WTC11 (cell line): ENCODE data around the gene KIF3B. TPM values are rescaled to one million over a fixed set of nuclear protein-coding genes. Genes with fewer than 3 reads are reported as not detected.
A peak's percentile ranks its signal among the peaks of the same experiment; 100 is the strongest.

Experiments used
- ATAC-seq: fragments of 200-7000 bp; cut with Tn5 transposase; 2 replicates; pipeline ENCODE4 v1.10.0; 2021; ENCODE audit warnings: mild to moderate bottlenecking, moderate library complexity
- CTCF ChIA-PET: fragments of 300-600 bp; sonication (Branson Sonifier 250); formaldehyde crosslinking; loops from one replicate; lab custom pipeline; 2021; ENCODE audit warnings: antibody characterized with exemption; lab: Charles Lee
- POLR2A ChIA-PET: fragments of 350-600 bp; sonication (Branson Sonifier 250); formaldehyde crosslinking; loops from one replicate; lab custom pipeline; 2021; ENCODE audit warnings: antibody characterized with exemption; lab: Charles Lee
- DNase-seq: peaks from one replicate; pipeline ENCODE4 v3.0.0; 2021; ENCODE audit warnings: low spot score
- H3K27ac Mint-ChIP-seq: 2 replicates; pipeline ENCODE4 v1.8.0; 2021; ENCODE audit warnings: mixed read lengths
- H3K27me3 Mint-ChIP-seq: 2 replicates; pipeline ENCODE4 v1.8.0; 2021; ENCODE audit warnings: low read depth, mild to moderate bottlenecking, moderate library complexity, mixed read lengths
- H3K36me3 Mint-ChIP-seq: 2 replicates; pipeline ENCODE4 v1.8.0; 2021; ENCODE audit warnings: mixed read lengths
- H3K4me1 Mint-ChIP-seq: 2 replicates; pipeline ENCODE4 v1.8.0; 2022; ENCODE audit warnings: mixed read lengths
- H3K4me3 Mint-ChIP-seq: 2 replicates; pipeline ENCODE4 v1.8.0; 2021; ENCODE audit warnings: mild to moderate bottlenecking, moderate library complexity, mixed read lengths
- H3K9me3 Mint-ChIP-seq: 2 replicates; pipeline ENCODE4 v1.8.0; 2021; ENCODE audit warnings: mixed read lengths
- CBFB ChIP-seq: sonication (generic); formaldehyde crosslinking; IDR thresholded peaks from 2 replicates; pipeline ENCODE4 v1.8.1; 2022; ENCODE audit warnings: mild to moderate bottlenecking, low read depth, missing genetic modification reagents
- ESRRA ChIP-seq: sonication (generic); formaldehyde crosslinking; IDR thresholded peaks from 2 replicates; pipeline ENCODE4 v1.8.1; 2022; ENCODE audit warnings: mild to moderate bottlenecking, missing genetic modification reagents, borderline replicate concordance
- HMGA2 ChIP-seq: fragments of 250-450 bp; sonication (Bioruptor Pico); IDR thresholded peaks from 2 replicates; pipeline ENCODE4 v1.4.0; 2021; ENCODE audit warnings: mild to moderate bottlenecking, moderate library complexity
- JAZF1 ChIP-seq: fragments of 250-450 bp; sonication (Bioruptor Pico); IDR thresholded peaks from 2 replicates; pipeline ENCODE4 v1.9.0; 2021; ENCODE audit warnings: moderate library complexity, mild to moderate bottlenecking, inconsistent platforms
- NFYB ChIP-seq: sonication (generic); formaldehyde crosslinking; conservative IDR thresholded peaks from 2 replicates; pipeline ENCODE4 v1.8.0; 2022; ENCODE audit warnings: low read depth, missing genetic modification reagents
- NR3C1 ChIP-seq: sonication (generic); formaldehyde crosslinking; conservative IDR thresholded peaks from 2 replicates; pipeline ENCODE4 v1.8.1; 2023; ENCODE audit warnings: low read depth, mild to moderate bottlenecking, missing genetic modification reagents
- RELA ChIP-seq: sonication (generic); formaldehyde crosslinking; IDR thresholded peaks from 2 replicates; pipeline ENCODE4 v1.8.1; 2022; ENCODE audit warnings: missing genetic modification reagents, mild to moderate bottlenecking, borderline replicate concordance
- ZNF219 ChIP-seq: sonication (generic); formaldehyde crosslinking; IDR thresholded peaks from 2 replicates; pipeline ENCODE4 v1.8.0; 2023; ENCODE audit warnings: missing genetic modification reagents, mild to moderate bottlenecking, borderline replicate concordance
- ZNF396 ChIP-seq: fragments of 250-450 bp; sonication (Bioruptor Pico); IDR thresholded peaks from 2 replicates; pipeline ENCODE4 v1.8.0; 2021; ENCODE audit warnings: mild to moderate bottlenecking, moderate library complexity, borderline replicate concordance
- ZNF423 ChIP-seq: fragments of 250-450 bp; sonication (Bioruptor Pico); IDR thresholded peaks from 2 replicates; pipeline ENCODE4 v2.1.2; 2022; ENCODE audit warnings: mild to moderate bottlenecking, moderate library complexity
- total RNA-seq: library from RNA; stranded (reverse); gene quantifications from 3 replicates; pipeline ENCODE4 v1.2.3, GENCODE V29; 2021
- TF ChIP-seq, protein P1 (sequence below): fragments of 250-450 bp; sonication (Bioruptor Pico); IDR thresholded peaks from 2 replicates; pipeline ENCODE4 v1.8.0; 2021; ENCODE audit warnings: mild to moderate bottlenecking
- TF ChIP-seq, protein P2 (sequence below): sonication (generic); formaldehyde crosslinking; IDR thresholded peaks from 2 replicates; pipeline ENCODE4 v1.8.0; 2022; ENCODE audit warnings: mild to moderate bottlenecking, missing genetic modification reagents
- TF ChIP-seq, protein P3 (sequence below): sonication (generic); formaldehyde crosslinking; conservative IDR thresholded peaks from 2 replicates; pipeline ENCODE4 v1.8.1; 2023; ENCODE audit warnings: mild to moderate bottlenecking, low read depth, missing genetic modification reagents, moderate library complexity
- TF ChIP-seq, protein P4 (sequence below): sonication (generic); formaldehyde crosslinking; IDR thresholded peaks from 2 replicates; pipeline ENCODE4 v1.8.0; 2022; ENCODE audit warnings: mild to moderate bottlenecking, missing genetic modification reagents
- TF ChIP-seq, protein P5 (sequence below): fragments of 250-450 bp; sonication (Bioruptor Pico); IDR thresholded peaks from 2 replicates; pipeline ENCODE4 v1.9.0; 2021; ENCODE audit warnings: mild to moderate bottlenecking
- TF ChIP-seq, protein P6 (sequence below): sonication (generic); formaldehyde crosslinking; IDR thresholded peaks from 2 replicates; pipeline ENCODE4 v1.8.1; 2022; ENCODE audit warnings: low read depth, missing genetic modification reagents, borderline replicate concordance
- TF ChIP-seq, protein P7 (sequence below): fragments of 250-450 bp; sonication (Bioruptor Pico); conservative IDR thresholded peaks from 2 replicates; pipeline ENCODE4 v1.9.0; 2021; ENCODE audit warnings: mild to moderate bottlenecking

Gene KIF3B
- total RNA-seq, 1 experiment from 2014 or later = 21.5 TPM

DNA sequence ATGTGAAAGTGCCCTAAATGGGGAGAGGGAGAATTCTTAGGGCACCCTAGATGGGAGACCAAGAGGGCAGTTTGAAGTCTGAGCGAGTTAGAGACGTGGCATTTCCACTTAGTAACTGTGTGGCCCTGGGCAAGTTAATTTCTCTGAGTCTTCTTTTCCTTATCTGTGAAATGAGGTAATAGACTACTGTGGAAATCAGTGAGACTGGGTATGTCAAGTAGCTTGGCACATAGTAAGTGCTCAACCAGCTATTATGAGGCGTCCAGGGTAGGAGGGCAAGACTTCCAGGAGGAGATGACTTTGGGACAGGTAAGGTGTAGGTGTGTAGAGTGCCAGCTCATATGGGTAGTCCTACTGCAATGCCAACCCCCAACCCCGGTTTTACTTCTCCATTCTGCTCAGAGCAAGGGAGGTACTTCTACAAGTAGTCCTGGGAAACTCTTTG is 770 bp downstream of the KIF3B start (continued):
- TF ChIP-seq, protein P1, sequence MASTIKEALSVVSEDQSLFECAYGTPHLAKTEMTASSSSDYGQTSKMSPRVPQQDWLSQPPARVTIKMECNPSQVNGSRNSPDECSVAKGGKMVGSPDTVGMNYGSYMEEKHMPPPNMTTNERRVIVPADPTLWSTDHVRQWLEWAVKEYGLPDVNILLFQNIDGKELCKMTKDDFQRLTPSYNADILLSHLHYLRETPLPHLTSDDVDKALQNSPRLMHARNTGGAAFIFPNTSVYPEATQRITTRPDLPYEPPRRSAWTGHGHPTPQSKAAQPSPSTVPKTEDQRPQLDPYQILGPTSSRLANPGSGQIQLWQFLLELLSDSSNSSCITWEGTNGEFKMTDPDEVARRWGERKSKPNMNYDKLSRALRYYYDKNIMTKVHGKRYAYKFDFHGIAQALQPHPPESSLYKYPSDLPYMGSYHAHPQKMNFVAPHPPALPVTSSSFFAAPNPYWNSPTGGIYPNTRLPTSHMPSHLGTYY = no peak
- no peak for TF ChIP-seq ZNF396
- TF ChIP-seq JAZF1 (CRISPR knock-in tag) = no peak
- no peak for TF ChIP-seq ZNF219 (CRISPR knock-in tag)
- no peak for TF ChIP-seq RELA (CRISPR knock-in tag)
- TF ChIP-seq, protein P2, sequence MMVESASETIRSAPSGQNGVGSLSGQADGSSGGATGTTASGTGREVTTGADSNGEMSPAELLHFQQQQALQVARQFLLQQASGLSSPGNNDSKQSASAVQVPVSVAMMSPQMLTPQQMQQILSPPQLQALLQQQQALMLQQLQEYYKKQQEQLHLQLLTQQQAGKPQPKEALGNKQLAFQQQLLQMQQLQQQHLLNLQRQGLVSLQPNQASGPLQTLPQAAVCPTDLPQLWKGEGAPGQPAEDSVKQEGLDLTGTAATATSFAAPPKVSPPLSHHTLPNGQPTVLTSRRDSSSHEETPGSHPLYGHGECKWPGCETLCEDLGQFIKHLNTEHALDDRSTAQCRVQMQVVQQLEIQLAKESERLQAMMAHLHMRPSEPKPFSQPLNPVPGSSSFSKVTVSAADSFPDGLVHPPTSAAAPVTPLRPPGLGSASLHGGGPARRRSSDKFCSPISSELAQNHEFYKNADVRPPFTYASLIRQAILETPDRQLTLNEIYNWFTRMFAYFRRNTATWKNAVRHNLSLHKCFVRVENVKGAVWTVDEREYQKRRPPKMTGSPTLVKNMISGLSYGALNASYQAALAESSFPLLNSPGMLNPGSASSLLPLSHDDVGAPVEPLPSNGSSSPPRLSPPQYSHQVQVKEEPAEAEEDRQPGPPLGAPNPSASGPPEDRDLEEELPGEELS (CRISPR knock-in tag) = no peak
- TF ChIP-seq NR3C1 (CRISPR knock-in tag) = no peak
- TF ChIP-seq, protein P3, sequence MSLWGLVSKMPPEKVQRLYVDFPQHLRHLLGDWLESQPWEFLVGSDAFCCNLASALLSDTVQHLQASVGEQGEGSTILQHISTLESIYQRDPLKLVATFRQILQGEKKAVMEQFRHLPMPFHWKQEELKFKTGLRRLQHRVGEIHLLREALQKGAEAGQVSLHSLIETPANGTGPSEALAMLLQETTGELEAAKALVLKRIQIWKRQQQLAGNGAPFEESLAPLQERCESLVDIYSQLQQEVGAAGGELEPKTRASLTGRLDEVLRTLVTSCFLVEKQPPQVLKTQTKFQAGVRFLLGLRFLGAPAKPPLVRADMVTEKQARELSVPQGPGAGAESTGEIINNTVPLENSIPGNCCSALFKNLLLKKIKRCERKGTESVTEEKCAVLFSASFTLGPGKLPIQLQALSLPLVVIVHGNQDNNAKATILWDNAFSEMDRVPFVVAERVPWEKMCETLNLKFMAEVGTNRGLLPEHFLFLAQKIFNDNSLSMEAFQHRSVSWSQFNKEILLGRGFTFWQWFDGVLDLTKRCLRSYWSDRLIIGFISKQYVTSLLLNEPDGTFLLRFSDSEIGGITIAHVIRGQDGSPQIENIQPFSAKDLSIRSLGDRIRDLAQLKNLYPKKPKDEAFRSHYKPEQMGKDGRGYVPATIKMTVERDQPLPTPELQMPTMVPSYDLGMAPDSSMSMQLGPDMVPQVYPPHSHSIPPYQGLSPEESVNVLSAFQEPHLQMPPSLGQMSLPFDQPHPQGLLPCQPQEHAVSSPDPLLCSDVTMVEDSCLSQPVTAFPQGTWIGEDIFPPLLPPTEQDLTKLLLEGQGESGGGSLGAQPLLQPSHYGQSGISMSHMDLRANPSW (CRISPR knock-in tag) = no peak
- TF ChIP-seq, all 79 proteins: peak for 0

DNA sequence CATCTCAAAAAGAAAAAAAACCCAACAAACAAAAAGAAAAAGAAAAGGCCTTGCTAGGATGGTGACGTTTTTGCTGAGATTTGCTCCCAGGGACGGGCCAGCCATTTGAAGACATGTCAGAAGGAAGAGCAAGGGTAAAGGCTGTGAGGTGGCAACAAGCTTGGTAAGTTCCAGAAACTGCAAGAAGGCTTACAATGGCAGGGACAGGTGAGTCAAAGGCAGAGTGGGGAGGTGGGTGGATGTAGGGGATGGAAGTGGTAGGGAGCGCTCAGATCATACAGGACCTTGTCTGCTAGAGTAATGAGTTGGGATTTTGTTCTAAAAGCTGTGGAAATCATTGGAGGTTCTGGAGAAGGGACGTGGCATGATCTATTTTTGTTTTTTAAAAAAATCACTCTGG is 4.3 kb downstream of the KIF3B start:
- TF ChIP-seq ZNF423 (CRISPR knock-in tag) (no peak), HMGA2 (no peak), ZNF219 (CRISPR knock-in tag) (no peak), CBFB (no peak)
- Mint-ChIP-seq H3K9me3 (no peaks in the 10 kb centered on the region), H3K27ac (peak overlapping the region; percentile 14; the same call in 1 of the 2 replicates), H3K36me3 (no peaks in the 10 kb centered on the region), H3K27me3 (no peaks in the 10 kb centered on the region), H3K4me3 (no peak overlapping the region), H3K4me1 (peaks cover 7% of the 10 kb centered on the region)
- no peak for ATAC-seq
- no peak for DNase-seq
- POLR2A ChIA-PET = no interaction called here
- CTCF ChIA-PET = no interaction called here

DNA sequence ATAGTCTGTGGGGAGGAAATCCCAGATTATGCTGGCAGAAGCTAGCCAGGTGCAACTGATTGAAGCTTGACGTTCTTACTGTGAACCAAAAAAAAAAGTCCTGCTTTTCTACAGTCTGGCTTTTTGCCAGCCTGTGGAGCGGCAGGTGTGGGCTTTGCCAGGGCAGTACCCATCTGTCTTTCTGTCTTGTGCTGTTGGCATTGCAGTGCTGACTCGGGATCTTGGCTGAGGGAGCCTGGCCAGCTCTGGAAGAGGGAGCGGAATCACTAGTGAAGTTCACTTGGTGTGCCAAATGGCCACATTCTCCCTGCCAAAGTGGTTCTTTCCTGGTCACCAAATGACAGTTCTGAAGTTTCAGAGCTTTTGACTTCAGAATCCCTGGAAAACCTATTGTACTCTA is 5.0 kb downstream of the KIF3B start:
- Mint-ChIP-seq H3K9me3 (no peaks in the 10 kb centered on the region), H3K36me3 (no peaks in the 10 kb centered on the region), H3K4me1 (peaks cover 7% of the 10 kb centered on the region), H3K4me3 (no peak overlapping the region), H3K27me3 (no peaks in the 10 kb centered on the region), H3K27ac (peak overlapping the region; percentile 27; the same call in 1 of the 2 replicates)
- DNase-seq = no peak
- POLR2A ChIA-PET = no interaction called here
- ATAC-seq = no peak
- CTCF ChIA-PET = no interaction called here
- no peak for TF ChIP-seq ESRRA (CRISPR knock-in tag)
- TF ChIP-seq, protein P4, sequence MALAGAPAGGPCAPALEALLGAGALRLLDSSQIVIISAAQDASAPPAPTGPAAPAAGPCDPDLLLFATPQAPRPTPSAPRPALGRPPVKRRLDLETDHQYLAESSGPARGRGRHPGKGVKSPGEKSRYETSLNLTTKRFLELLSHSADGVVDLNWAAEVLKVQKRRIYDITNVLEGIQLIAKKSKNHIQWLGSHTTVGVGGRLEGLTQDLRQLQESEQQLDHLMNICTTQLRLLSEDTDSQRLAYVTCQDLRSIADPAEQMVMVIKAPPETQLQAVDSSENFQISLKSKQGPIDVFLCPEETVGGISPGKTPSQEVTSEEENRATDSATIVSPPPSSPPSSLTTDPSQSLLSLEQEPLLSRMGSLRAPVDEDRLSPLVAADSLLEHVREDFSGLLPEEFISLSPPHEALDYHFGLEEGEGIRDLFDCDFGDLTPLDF (CRISPR knock-in tag) = no peak
- TF ChIP-seq, protein P5, sequence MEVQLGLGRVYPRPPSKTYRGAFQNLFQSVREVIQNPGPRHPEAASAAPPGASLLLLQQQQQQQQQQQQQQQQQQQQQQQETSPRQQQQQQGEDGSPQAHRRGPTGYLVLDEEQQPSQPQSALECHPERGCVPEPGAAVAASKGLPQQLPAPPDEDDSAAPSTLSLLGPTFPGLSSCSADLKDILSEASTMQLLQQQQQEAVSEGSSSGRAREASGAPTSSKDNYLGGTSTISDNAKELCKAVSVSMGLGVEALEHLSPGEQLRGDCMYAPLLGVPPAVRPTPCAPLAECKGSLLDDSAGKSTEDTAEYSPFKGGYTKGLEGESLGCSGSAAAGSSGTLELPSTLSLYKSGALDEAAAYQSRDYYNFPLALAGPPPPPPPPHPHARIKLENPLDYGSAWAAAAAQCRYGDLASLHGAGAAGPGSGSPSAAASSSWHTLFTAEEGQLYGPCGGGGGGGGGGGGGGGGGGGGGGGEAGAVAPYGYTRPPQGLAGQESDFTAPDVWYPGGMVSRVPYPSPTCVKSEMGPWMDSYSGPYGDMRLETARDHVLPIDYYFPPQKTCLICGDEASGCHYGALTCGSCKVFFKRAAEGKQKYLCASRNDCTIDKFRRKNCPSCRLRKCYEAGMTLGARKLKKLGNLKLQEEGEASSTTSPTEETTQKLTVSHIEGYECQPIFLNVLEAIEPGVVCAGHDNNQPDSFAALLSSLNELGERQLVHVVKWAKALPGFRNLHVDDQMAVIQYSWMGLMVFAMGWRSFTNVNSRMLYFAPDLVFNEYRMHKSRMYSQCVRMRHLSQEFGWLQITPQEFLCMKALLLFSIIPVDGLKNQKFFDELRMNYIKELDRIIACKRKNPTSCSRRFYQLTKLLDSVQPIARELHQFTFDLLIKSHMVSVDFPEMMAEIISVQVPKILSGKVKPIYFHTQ (CRISPR knock-in tag) = no peak
- TF ChIP-seq, protein P6, sequence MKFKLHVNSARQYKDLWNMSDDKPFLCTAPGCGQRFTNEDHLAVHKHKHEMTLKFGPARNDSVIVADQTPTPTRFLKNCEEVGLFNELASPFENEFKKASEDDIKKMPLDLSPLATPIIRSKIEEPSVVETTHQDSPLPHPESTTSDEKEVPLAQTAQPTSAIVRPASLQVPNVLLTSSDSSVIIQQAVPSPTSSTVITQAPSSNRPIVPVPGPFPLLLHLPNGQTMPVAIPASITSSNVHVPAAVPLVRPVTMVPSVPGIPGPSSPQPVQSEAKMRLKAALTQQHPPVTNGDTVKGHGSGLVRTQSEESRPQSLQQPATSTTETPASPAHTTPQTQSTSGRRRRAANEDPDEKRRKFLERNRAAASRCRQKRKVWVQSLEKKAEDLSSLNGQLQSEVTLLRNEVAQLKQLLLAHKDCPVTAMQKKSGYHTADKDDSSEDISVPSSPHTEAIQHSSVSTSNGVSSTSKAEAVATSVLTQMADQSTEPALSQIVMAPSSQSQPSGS (CRISPR knock-in tag) = no peak
- TF ChIP-seq, protein P7, sequence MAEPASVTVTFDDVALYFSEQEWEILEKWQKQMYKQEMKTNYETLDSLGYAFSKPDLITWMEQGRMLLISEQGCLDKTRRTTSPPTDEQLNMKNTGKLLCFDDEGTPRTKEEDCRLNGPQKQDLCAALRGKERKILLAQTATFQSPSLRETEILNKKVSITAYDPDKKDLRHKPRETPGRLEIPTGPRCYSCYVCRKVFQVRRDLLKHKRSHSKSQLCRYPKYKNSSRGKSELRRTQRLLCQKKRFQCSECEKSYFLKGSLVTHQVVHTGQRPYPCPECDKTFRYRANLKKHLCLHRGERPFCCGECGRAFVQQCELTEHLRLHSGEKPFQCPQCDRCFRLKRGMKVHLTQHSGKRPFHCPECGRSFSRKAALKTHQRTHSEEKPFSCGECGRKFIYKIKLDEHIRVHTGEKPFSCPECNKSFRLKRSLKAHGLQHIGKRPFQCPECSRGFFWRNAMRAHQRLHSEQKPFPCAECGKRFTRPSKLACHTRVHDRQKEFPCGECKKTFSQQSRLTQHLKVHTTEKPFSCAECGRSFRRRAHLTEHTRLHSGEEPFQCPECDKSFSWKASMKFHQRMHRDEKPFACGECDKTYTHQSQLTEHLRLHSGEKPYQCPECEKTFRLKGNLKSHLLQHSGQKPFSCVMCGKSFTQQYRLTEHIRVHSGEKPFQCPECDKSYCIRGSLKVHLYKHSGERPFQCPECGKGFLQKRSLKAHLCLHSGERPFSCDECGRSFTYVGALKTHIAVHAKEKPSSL (CRISPR knock-in tag) = no peak
- no peak for TF ChIP-seq ZNF423 (CRISPR knock-in tag)
- TF ChIP-seq NFYB (CRISPR knock-in tag) = no peak
